ENCODE results near the gene TRIM24.

GRCh38 chr7:138520742-138521141, 60.7 kb downstream of the TRIM24 start:
- no peak for TF ChIP-seq CTCF (CRISPR knock-in tag; IDR thresholded peaks at IDR 0.05)
- no peak for TF ChIP-seq FOXA1 (IDR thresholded peaks at IDR 0.05)
- no peak for TF ChIP-seq FOXA1 (CRISPR knock-in tag; IDR thresholded peaks at IDR 0.05)
- TF ChIP-seq RNF2 (conservative IDR thresholded peaks at IDR 0.05; ENCODE audit: low read depth): no peak
- no peak for TF ChIP-seq CREB3 (CRISPR knock-in tag; IDR thresholded peaks at IDR 0.05)
- TF ChIP-seq GABPA (IDR thresholded peaks at IDR 0.05; ENCODE audit: low read depth, low read length): no peak
- TF ChIP-seq GABPA (CRISPR knock-in tag; IDR thresholded peaks at IDR 0.05; ENCODE audit: low read depth): no peak
- no peak for TF ChIP-seq SIN3A (IDR thresholded peaks at IDR 0.05; ENCODE audit: borderline replicate concordance, low read depth, low read length)
- no peak for TF ChIP-seq HDAC1 (CRISPR knock-in tag; IDR thresholded peaks at IDR 0.05)
- no peak for TF ChIP-seq ZZZ3 (CRISPR knock-in tag; IDR thresholded peaks at IDR 0.05; ENCODE audit: borderline replicate concordance)
- no peak for TF ChIP-seq FOXC1 (CRISPR knock-in tag; IDR thresholded peaks at IDR 0.05; ENCODE audit: borderline replicate concordance)
- TF ChIP-seq ETS1 (CRISPR knock-in tag; IDR thresholded peaks at IDR 0.05): no peak
- TF ChIP-seq POGZ (CRISPR knock-in tag; IDR thresholded peaks at IDR 0.05): no peak
- TF ChIP-seq PBX3 (CRISPR knock-in tag; IDR thresholded peaks at IDR 0.05; ENCODE audit: borderline replicate concordance): no peak
- TF ChIP-seq CHCHD3 (CRISPR knock-in tag; IDR thresholded peaks at IDR 0.05): no peak
